WI38 (cell line): ENCODE measurements around the gene CABP1.

ENCODE experiments used
- H3K4me3 ChIP-seq: 2 replicates; pipeline ENCODE4 v1.5.1; 2011; ENCODE audit warnings: low read depth, mild to moderate bottlenecking, control low read depth, low read length
- TF ChIP-seq, protein P1 (sequence below): IDR thresholded peaks from 2 replicates; pipeline ENCODE4 v1.5.1; 2012; ENCODE audit warnings: low read depth, mild to moderate bottlenecking, control low read depth, low read length

CABP1 gene

GRCh38 chr12:120702637-120703036 is 62.2 kb downstream of the CABP1 start:
- H3K4me3 ChIP-seq = no peak overlapping the region
- TF ChIP-seq, protein P1, sequence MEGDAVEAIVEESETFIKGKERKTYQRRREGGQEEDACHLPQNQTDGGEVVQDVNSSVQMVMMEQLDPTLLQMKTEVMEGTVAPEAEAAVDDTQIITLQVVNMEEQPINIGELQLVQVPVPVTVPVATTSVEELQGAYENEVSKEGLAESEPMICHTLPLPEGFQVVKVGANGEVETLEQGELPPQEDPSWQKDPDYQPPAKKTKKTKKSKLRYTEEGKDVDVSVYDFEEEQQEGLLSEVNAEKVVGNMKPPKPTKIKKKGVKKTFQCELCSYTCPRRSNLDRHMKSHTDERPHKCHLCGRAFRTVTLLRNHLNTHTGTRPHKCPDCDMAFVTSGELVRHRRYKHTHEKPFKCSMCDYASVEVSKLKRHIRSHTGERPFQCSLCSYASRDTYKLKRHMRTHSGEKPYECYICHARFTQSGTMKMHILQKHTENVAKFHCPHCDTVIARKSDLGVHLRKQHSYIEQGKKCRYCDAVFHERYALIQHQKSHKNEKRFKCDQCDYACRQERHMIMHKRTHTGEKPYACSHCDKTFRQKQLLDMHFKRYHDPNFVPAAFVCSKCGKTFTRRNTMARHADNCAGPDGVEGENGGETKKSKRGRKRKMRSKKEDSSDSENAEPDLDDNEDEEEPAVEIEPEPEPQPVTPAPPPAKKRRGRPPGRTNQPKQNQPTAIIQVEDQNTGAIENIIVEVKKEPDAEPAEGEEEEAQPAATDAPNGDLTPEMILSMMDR = no peak

GRCh38 chr12:120703311-120703942 is 63.0 kb downstream of the CABP1 start:
- H3K4me3 ChIP-seq = no peak overlapping the region
- TF ChIP-seq, protein P1 = no peak

DNA sequence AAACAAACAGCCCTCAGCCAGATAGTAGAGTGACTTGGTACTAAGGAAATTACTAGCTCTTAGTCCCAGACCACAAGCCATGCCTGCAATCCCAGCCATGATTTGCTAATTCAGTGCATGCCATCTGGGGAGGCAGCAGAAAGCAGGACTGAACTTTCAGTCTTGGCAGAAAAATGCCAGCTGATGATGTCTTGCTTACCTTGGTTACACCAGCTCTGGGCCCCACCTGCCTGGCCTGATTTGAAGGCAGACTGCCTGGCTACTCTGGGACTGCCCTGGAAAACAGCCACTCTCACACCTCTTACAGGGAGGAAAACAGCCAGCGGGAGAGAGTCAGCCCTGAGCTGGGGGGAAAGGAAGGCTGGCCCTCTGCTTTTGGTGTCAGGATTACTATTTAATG is 65.2 kb downstream of the CABP1 start:
- TF ChIP-seq, protein P1 = no peak

DNA sequence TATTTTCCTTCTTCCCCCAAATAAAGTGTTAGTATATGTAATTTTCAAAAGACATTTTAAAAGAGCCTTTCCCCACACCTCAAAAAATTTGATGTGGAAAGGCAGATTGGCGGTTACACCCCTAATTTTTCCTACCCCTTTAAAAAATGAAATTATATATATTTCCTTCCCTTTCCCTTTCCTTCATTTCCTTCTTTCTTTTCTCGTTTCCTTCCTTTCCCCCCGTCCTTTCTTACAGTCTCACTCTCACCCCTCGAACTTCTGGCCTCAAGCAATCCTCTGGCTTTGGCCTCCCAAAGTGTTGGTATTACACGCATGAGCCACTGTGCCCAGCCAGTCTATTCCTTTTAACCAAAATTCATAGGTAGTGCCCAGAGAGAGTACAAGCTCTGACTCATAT is 65.6 kb downstream of the CABP1 start:
- TF ChIP-seq, protein P1 = no peak
- H3K4me3 ChIP-seq = no peak overlapping the region

More for the DNA sequence above, 65.2 kb downstream of the CABP1 start:
- H3K4me3 ChIP-seq = no peak overlapping the region

GRCh38 chr12:120708651-120709050 is 68.2 kb downstream of the CABP1 start:
- TF ChIP-seq, protein P1 = no peak
- no peak overlapping the region for H3K4me3 ChIP-seq

DNA sequence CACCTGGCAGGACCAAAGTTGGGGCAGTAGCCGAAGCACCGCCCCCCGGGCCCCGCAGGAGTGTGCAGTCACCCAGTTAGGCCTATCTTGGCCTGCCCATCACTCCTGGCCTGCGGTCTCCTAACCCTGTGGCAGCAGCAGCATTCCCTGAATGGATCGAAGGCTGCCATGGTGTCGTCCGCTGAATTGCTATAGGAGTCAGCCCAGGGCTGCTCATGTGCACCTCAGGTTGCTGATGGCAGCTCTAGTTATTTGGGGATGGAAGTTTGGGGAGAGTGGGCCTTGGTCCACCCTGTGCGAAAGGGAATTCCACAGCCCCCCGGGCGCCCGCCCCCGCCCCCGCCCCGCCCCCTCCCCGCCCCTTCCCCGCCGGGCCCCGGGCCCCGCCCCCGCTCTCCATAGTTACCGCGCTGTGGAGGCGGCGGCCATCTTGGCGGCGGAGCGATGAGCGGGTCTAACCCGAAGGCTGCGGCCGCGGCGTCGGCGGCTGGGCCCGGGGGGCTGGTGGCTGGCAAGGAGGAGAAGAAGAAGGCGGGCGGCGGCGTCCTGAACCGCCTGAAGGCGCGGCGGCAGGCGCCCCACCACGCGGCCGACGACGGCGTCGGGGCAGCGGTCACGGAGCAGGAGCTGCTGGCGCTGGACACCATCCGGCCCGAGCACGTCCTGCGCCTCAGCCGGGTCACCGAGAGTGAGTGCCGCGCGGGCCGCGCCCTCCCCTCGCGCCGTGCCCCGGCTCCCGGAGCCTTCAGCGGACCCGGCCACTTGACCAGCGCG is 69.8 kb downstream of the CABP1 start, which contains the start of gene UNC119B:
UNC119B (plus strand) TSS at position 428 of the 774 bp plus-strand sequence; CDS start at position 445, 17 bp downstream.
- TF ChIP-seq, protein P1 = no peak
- peak within 1 kb of the TSS; percentile 80 for H3K4me3 ChIP-seq

GRCh38 chr12:120710805-120711296 is 70.4 kb downstream of the CABP1 start:
- peak overlapping the region; percentile 80 for H3K4me3 ChIP-seq
- TF ChIP-seq, protein P1 = no peak
